ENCODE measurements around the gene TDRD5. TPM values are rescaled to one million over a fixed set of nuclear protein-coding genes. Genes with fewer than 3 reads are reported as not detected.

TDRD5 gene
- total RNA-seq, 2 donors from 2014 or later: not detected

DNA sequence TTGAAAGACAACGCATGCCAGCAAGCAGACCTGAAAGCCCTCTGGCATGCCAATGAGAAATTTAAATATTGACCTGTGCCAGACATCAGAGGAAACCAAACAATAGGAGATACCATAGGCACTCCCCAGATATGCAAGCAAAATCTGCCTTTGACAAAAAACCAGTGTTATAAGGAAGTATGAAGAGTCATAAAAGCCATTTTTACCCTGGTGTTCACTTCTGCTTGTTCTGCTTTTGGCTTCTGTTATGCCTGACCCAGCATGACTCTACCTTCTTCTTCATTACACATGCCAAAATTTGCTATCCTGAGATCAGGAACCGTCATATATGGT lies 42.3 kb upstream of the TDRD5 start:
- no peak overlapping the region for H3K4me3 ChIP-seq
- 39 to 55% methylated on average over 2 of the region's 2 CpGs for WGBS, 2 donors

DNA sequence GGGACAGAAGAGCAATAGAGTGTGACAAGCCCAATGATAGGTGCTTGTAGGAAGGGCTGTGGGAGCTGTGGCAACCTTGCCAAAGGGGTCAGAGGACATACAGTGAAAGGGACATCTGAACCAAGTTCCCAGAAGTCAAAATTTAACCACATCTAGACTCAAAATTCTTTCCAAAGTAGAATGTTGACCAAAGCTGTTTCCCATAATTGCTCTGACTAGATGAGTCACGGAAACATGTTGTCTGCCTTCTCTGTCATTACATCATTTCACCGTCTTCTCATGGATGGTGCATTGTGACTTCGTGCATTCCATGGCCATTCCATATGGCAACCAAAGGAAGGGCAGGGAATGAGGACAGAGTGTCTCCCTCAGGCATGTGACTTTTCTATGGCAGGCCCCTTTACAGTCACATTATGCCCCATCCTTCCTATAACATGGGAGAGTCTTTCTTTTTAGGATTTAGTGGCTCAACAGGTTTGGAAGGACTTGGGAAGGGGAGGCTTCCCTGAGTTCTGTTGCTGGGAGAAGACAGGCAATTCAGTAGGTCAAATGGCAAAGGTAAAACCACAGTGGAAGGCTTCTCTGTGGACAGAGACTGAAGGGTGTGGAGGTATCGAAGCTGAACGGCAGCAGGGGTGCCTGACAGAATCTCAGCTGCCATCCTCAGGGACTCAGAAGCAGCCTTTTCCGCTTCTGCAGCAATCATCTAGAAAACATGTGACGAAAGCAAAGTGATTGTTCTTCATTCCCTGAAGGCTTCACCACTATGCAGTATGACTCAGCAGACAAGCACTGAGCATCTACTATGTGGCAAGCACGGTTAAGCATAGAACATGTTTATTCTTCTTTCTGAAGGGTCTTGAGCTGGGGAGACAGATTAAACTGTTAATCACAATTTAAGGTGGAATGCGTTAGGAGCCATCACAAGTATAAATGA lies 40.6 kb upstream of the TDRD5 start:
- no peak for ATAC-seq
- H3K4me3 ChIP-seq: no peak overlapping the region
- no peak overlapping the region for H3K27ac ChIP-seq
- H3K36me3 ChIP-seq (replicated peaks in 1 of 2; ENCODE audit: insufficient read depth in 1 of 2, low read depth in 2 of 2): no peaks in the 10 kb centered on the region
- no peaks in the 10 kb centered on the region for H3K9me3 ChIP-seq
- H3K27me3 ChIP-seq: no peaks in the 10 kb centered on the region
- TF ChIP-seq, protein P1, sequence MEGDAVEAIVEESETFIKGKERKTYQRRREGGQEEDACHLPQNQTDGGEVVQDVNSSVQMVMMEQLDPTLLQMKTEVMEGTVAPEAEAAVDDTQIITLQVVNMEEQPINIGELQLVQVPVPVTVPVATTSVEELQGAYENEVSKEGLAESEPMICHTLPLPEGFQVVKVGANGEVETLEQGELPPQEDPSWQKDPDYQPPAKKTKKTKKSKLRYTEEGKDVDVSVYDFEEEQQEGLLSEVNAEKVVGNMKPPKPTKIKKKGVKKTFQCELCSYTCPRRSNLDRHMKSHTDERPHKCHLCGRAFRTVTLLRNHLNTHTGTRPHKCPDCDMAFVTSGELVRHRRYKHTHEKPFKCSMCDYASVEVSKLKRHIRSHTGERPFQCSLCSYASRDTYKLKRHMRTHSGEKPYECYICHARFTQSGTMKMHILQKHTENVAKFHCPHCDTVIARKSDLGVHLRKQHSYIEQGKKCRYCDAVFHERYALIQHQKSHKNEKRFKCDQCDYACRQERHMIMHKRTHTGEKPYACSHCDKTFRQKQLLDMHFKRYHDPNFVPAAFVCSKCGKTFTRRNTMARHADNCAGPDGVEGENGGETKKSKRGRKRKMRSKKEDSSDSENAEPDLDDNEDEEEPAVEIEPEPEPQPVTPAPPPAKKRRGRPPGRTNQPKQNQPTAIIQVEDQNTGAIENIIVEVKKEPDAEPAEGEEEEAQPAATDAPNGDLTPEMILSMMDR (IDR thresholded peaks at IDR 0.05): no peak
- TF ChIP-seq POLR2A (IDR thresholded peaks at IDR 0.05): no peak
- no peak for DNase-seq
- WGBS, 2 donors: 71 to 72% methylated on average over 9 of the region's 9 CpGs
- intact Hi-C loops (cut with DNase I): no loop called here
- peaks cover 5% of the 10 kb centered on the region for H3K4me1 ChIP-seq

More for the DNA sequence above, 42.3 kb upstream of the TDRD5 start:
- H3K36me3 ChIP-seq (replicated peaks in 1 of 2; ENCODE audit: insufficient read depth in 1 of 2, low read depth in 2 of 2): no peaks in the 10 kb centered on the region
- no peaks in the 10 kb centered on the region for H3K27me3 ChIP-seq
- H3K4me1 ChIP-seq: peaks cover 5% of the 10 kb centered on the region
- TF ChIP-seq, protein P1 (IDR thresholded peaks at IDR 0.05): no peak
- no peak for ATAC-seq
- H3K9me3 ChIP-seq: no peaks in the 10 kb centered on the region
- no peak for DNase-seq
- intact Hi-C loops (cut with DNase I): no loop called here
- no peak overlapping the region for H3K27ac ChIP-seq

DNA sequence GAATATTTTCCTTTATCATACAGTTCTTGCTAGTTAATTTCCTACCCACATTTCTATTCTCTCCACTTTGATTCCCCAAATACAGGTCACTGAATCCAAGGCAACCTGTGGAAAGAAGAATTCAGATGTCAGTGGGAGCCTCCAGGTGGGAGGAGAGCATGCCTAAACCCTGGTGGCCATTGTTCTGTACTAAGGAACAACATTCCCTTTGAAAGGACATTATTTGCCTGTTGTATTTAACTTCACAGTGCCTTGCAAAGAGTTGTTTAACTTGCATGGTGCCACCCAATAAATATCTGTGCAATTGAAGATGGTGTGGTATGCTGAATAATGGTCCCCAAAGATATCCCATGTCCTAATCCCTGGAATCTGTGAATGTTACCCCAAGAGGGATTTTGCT lies 37.2 kb upstream of the TDRD5 start:
- no peaks in the 10 kb centered on the region for H3K36me3 ChIP-seq (replicated peaks in 1 of 2; ENCODE audit: insufficient read depth in 1 of 2, low read depth in 2 of 2)
- no peak for DNase-seq
- intact Hi-C loops (cut with DNase I): no loop called here
- no peak for ATAC-seq
- TF ChIP-seq, protein P1 (IDR thresholded peaks at IDR 0.05): no peak
- TF ChIP-seq POLR2A (IDR thresholded peaks at IDR 0.05): no peak
- H3K4me1 ChIP-seq: peaks cover 2% of the 10 kb centered on the region
- H3K27me3 ChIP-seq: no peaks in the 10 kb centered on the region
- H3K27ac ChIP-seq: no peak overlapping the region
- H3K4me3 ChIP-seq: no peak overlapping the region
- no peaks in the 10 kb centered on the region for H3K9me3 ChIP-seq

DNA sequence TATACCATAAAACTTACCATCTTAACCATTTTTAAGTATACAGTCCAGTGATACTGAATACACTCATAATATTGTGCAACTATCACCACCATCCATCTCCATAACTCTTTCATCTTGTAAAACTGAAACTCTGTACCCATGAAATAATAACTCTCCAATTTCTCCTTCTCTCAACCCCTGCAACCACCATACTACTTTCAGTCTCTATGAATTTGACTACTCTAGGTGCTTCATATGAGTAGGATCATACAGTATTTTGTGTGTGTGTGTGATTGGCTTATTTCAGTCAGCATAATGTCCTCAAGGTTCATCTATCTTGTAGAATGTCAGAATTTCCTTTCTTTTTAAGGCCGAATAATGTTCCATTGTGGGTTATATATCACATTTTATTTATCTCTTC lies 33.6 kb upstream of the TDRD5 start:
- ATAC-seq (no peak), DNase-seq (no peak)
- no peak overlapping the region for H3K27ac ChIP-seq
- H3K27me3 ChIP-seq: no peaks in the 10 kb centered on the region
- no peaks in the 10 kb centered on the region for H3K9me3 ChIP-seq
- no peaks in the 10 kb centered on the region for H3K36me3 ChIP-seq (replicated peaks in 1 of 2; ENCODE audit: insufficient read depth in 1 of 2, low read depth in 2 of 2)
- H3K4me1 ChIP-seq: no peaks in the 10 kb centered on the region
- no peak overlapping the region for H3K4me3 ChIP-seq
- WGBS, 2 donors: 72 to 82% methylated on average over 1 of the region's 1 CpG
- intact Hi-C loops (cut with DNase I): no loop called here
- TF ChIP-seq POLR2A (IDR thresholded peaks at IDR 0.05): no peak
- TF ChIP-seq, protein P1 (IDR thresholded peaks at IDR 0.05): no peak

All from body of pancreas (tissue), 4 donors.